ENCODE data around the gene MINDY4B.

- TF ChIP-seq CTCF (IDR thresholded peaks at IDR 0.05; ENCODE audit: low read length): no peak
- no peak for TF ChIP-seq EZH2 (IDR thresholded peaks at IDR 0.05; ENCODE audit: borderline replicate concordance, low read length)
Observed at GRCh38 chr3:150889106-150889505, 16.1 kb downstream of the MINDY4B start.
